ENCODE measurements around the gene NPHP3.

NPHP3 gene

GRCh38 chr3:132695422-132695821, 26.8 kb downstream of the NPHP3 start:
- DNase-seq (ENCODE audit: low spot score): no peak

- no peak for DNase-seq (ENCODE audit: low spot score)
These were observed 27.2 kb downstream of the NPHP3 start for GRCh38 chr3:132694991-132695390.

- no peak for DNase-seq (ENCODE audit: low spot score)
These were observed 32.2 kb downstream of the NPHP3 start for GRCh38 chr3:132690040-132690439.

- DNase-seq (ENCODE audit: low spot score): no peak
These were observed 40.0 kb downstream of the NPHP3 start for GRCh38 chr3:132682201-132682600.

- no peak for DNase-seq (ENCODE audit: low spot score)
These were observed 40.8 kb downstream of the NPHP3 start for GRCh38 chr3:132681421-132681820.

GRCh38 chr3:132679911-132680310, 42.3 kb downstream of the NPHP3 start:
- no peak for DNase-seq (ENCODE audit: low spot score)

GRCh38 chr3:132675408-132675807, 46.8 kb downstream of the NPHP3 start:
- no peak for DNase-seq (ENCODE audit: low spot score)

- DNase-seq (ENCODE audit: low spot score): no peak
These were observed 52.9 kb downstream of the NPHP3 start for GRCh38 chr3:132669256-132669777.

- DNase-seq (ENCODE audit: low spot score): no peak
These were observed 56.9 kb downstream of the NPHP3 start for GRCh38 chr3:132665230-132665745.

GRCh38 chr3:132662212-132662611, 60.0 kb downstream of the NPHP3 start:
- DNase-seq (ENCODE audit: low spot score): no peak

- DNase-seq (ENCODE audit: low spot score): no peak
These were observed 61.1 kb downstream of the NPHP3 start for GRCh38 chr3:132661101-132661500.

- peak; percentile 23 for DNase-seq (ENCODE audit: low spot score)
These were observed 61.5 kb downstream of the NPHP3 start for GRCh38 chr3:132660811-132661070.

- DNase-seq (ENCODE audit: low spot score): peak; percentile 72
These were observed 62.0 kb downstream of the NPHP3 start, which contains the start of gene UBA5 for GRCh38 chr3:132660052-132660810. TSS of gene UBA5 (plus strand) at chr3:132660329. CDS start at chr3:132660538, 209 bp downstream.

GRCh38 chr3:132659365-132660051, 62.7 kb downstream of the NPHP3 start, which contains the start of gene ACAD11:
TSS of gene ACAD11 (minus strand) at chr3:132659809. CDS start at chr3:132659751, 58 bp downstream.
- DNase-seq (ENCODE audit: low spot score): peak; percentile 70

- DNase-seq (ENCODE audit: low spot score): no peak
These were observed 63.2 kb downstream of the NPHP3 start for GRCh38 chr3:132659000-132659364.

GRCh38 chr3:132657869-132658747, 64.1 kb downstream of the NPHP3 start:
- DNase-seq (ENCODE audit: low spot score): no peak

GRCh38 chr3:132655471-132655870, 66.7 kb downstream of the NPHP3 start:
- no peak for DNase-seq (ENCODE audit: low spot score)

- no peak for DNase-seq (ENCODE audit: low spot score)
These were observed 67.5 kb downstream of the NPHP3 start for GRCh38 chr3:132654721-132655120.

- no peak for DNase-seq (ENCODE audit: low spot score)
These were observed 68.0 kb downstream of the NPHP3 start for GRCh38 chr3:132654190-132654589.

- DNase-seq (ENCODE audit: low spot score): peak; percentile 57
These were observed 69.5 kb downstream of the NPHP3 start for GRCh38 chr3:132652640-132653270.

GRCh38 chr3:132650153-132650552, 72.1 kb downstream of the NPHP3 start:
- DNase-seq (ENCODE audit: low spot score): no peak

GRCh38 chr3:132645058-132645457, 77.2 kb downstream of the NPHP3 start:
- DNase-seq (ENCODE audit: low spot score): no peak
